ENCODE measurements around the gene ZSCAN18. TPM values are rescaled to one million over a fixed set of nuclear protein-coding genes. Genes with fewer than 3 reads are reported as not detected.

ZSCAN18 gene
- total RNA-seq, 4 donors from 2014 or later, result 51.5 to 138 (median 121) TPM

- Histone ChIP-seq H3K27me3 (no peaks in the 10 kb centered on the region), H3K9me3 (peaks cover 12 to 94% of the 10 kb centered on the region in 2 donors), H3K36me3 (peaks cover 0 to 3% of the 10 kb centered on the region in 2 donors), H3K4me1 (no peaks in the 10 kb centered on the region), H3K27ac (no peak overlapping the region), H3K4me3 (no peak overlapping the region)
- no peak for TF ChIP-seq POLR2A (IDR thresholded peaks at IDR 0.05)
- TF ChIP-seq, protein P1, sequence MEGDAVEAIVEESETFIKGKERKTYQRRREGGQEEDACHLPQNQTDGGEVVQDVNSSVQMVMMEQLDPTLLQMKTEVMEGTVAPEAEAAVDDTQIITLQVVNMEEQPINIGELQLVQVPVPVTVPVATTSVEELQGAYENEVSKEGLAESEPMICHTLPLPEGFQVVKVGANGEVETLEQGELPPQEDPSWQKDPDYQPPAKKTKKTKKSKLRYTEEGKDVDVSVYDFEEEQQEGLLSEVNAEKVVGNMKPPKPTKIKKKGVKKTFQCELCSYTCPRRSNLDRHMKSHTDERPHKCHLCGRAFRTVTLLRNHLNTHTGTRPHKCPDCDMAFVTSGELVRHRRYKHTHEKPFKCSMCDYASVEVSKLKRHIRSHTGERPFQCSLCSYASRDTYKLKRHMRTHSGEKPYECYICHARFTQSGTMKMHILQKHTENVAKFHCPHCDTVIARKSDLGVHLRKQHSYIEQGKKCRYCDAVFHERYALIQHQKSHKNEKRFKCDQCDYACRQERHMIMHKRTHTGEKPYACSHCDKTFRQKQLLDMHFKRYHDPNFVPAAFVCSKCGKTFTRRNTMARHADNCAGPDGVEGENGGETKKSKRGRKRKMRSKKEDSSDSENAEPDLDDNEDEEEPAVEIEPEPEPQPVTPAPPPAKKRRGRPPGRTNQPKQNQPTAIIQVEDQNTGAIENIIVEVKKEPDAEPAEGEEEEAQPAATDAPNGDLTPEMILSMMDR (IDR thresholded peaks at IDR 0.05), result no peak
- DNase-seq, result no peak
- intact Hi-C loops (cut with DNase I; ENCODE audit: low total_unique reads), result no loop called here
Measured at GRCh38 chr19:58128041-58128685, 30.1 kb upstream of the ZSCAN18 start.

DNA sequence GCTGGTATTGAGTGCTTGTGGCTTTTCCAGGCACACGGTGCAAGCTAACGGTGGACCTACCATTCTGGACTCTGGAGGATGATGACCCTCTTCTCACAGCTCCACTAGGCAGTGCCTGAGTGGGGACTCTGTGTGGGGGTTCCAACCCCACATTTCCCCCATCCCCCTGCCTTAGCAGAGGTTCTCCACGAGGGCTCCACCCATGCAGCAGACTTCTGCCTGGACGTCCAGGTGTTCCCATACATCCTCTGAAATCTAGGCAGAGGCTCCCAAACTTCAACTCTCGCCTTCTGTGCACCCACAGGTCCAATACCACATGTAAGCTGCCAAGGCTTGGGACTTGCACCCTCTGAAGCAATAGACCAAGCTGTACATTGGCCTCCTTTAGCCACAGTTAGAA lies 25.3 kb upstream of the ZSCAN18 start:
- no peak overlapping the region for H3K4me3 ChIP-seq
- H3K27ac ChIP-seq, result no peak overlapping the region
- TF ChIP-seq, protein P1 (IDR thresholded peaks at IDR 0.05), result no peak
- no peak for TF ChIP-seq POLR2A (IDR thresholded peaks at IDR 0.05)
- peaks cover 2 to 67% of the 10 kb centered on the region in 2 donors for H3K9me3 ChIP-seq
- no peaks in the 10 kb centered on the region for H3K4me1 ChIP-seq
- no peaks in the 10 kb centered on the region for H3K27me3 ChIP-seq
- intact Hi-C loops (cut with DNase I; ENCODE audit: low total_unique reads), result loop anchor here (5.0 kb wide), 1 partner anchor 86 kb away; no protein-coding TSS in a partner anchor
- no peaks in the 10 kb centered on the region for H3K36me3 ChIP-seq
- no peak for DNase-seq

- TF ChIP-seq, protein P1 (IDR thresholded peaks at IDR 0.05), result no peak
- TF ChIP-seq POLR2A (IDR thresholded peaks at IDR 0.05), result no peak
- Histone ChIP-seq H3K36me3 (no peaks in the 10 kb centered on the region), H3K27ac (no peak overlapping the region), H3K9me3 (peaks cover 0 to 42% of the 10 kb centered on the region in 2 donors), H3K4me1 (no peaks in the 10 kb centered on the region), H3K4me3 (no peak overlapping the region), H3K27me3 (no peaks in the 10 kb centered on the region)
- DNase-seq, result no peak
- intact Hi-C loops (cut with DNase I; ENCODE audit: low total_unique reads), result no loop called here
Measured at GRCh38 chr19:58118979-58119733, 21.1 kb upstream of the ZSCAN18 start.

- TF ChIP-seq, protein P1 (IDR thresholded peaks at IDR 0.05), result no peak
- TF ChIP-seq POLR2A (IDR thresholded peaks at IDR 0.05), result no peak
- H3K4me1 ChIP-seq, result no peaks in the 10 kb centered on the region
- intact Hi-C loops (cut with DNase I; ENCODE audit: low total_unique reads), result no loop called here
- DNase-seq, result no peak
- H3K27ac ChIP-seq, result no peak overlapping the region
- peak overlapping the region in 1 of 2 donors; percentile 1 for H3K4me3 ChIP-seq
- H3K27me3 ChIP-seq, result no peaks in the 10 kb centered on the region
- H3K36me3 ChIP-seq, result no peaks in the 10 kb centered on the region
- peaks cover 0 to 40% of the 10 kb centered on the region in 2 donors for H3K9me3 ChIP-seq
Measured at GRCh38 chr19:58117841-58118575, 20.0 kb upstream of the ZSCAN18 start.

DNA sequence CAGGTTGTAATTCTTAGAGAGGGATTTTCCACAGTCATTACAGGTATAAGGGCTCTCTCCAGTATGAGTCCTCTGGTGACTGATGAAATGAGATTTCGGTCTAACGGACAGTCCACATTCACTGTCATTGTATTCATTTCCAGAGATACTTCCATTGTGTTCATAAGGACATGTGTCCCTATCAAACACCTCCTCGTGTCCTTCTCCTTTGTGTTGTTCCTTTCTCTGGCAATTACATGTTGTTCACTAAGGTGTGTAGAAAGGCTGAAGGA lies 10.5 kb upstream of the ZSCAN18 start:
- TF ChIP-seq, protein P1 (IDR thresholded peaks at IDR 0.05), result no peak
- TF ChIP-seq POLR2A (IDR thresholded peaks at IDR 0.05), result no peak
- Histone ChIP-seq H3K27ac (no peak overlapping the region), H3K27me3 (no peaks in the 10 kb centered on the region), H3K36me3 (no peaks in the 10 kb centered on the region), H3K4me1 (no peaks in the 10 kb centered on the region), H3K9me3 (peaks cover 0 to 28% of the 10 kb centered on the region in 2 donors), H3K4me3 (no peak overlapping the region)
- intact Hi-C loops (cut with DNase I; ENCODE audit: low total_unique reads), result no loop called here
- no peak for DNase-seq
